HG03469 (cell line): Measurements from ENCODE around the gene NOC4L.
"Not testable (repeated sequence)": the region's sequence is repeated elsewhere in the genome, so short reads cannot be mapped to it uniquely, and the experiment has no call there.

Experiments used
- ATAC-seq: cut with Tn5 transposase; IDR thresholded peaks from one replicate; pipeline ENCODE4 v1.9.1; 2021; ENCODE audit warnings: mild to moderate bottlenecking, moderate library complexity, moderate number of reproducible peaks; ENCODE audit not compliant: unreplicated experiment

NOC4L gene

GRCh38 chr12:132142679-132143335 lies 1.4 kb upstream of the NOC4L start:
- no peak for ATAC-seq

- peak; percentile 19 for ATAC-seq
These were observed 753 bp upstream of the NOC4L start for GRCh38 chr12:132143336-132144071.

- no peak for ATAC-seq
These were observed 532 bp downstream of the NOC4L start for GRCh38 chr12:132144810-132145168.

GRCh38 chr12:132145334-132145733 lies 1.1 kb downstream of the NOC4L start:
- ATAC-seq: no peak

GRCh38 chr12:132146098-132146497 lies 1.8 kb downstream of the NOC4L start:
- no peak for ATAC-seq

- no peak for ATAC-seq
These were observed 2.6 kb downstream of the NOC4L start for GRCh38 chr12:132146772-132147422.

GRCh38 chr12:132147423-132148367 lies 3.4 kb downstream of the NOC4L start:
- ATAC-seq: no peak

GRCh38 chr12:132148368-132149045 lies 4.2 kb downstream of the NOC4L start:
- ATAC-seq: no peak

GRCh38 chr12:132149526-132149925 lies 5.3 kb downstream of the NOC4L start:
- not testable (repeated sequence) for ATAC-seq

GRCh38 chr12:132150780-132151144 lies 6.5 kb downstream of the NOC4L start:
- no peak for ATAC-seq

- no peak for ATAC-seq
These were observed 7.0 kb downstream of the NOC4L start for GRCh38 chr12:132151145-132151765.

- no peak for ATAC-seq
These were observed 7.6 kb downstream of the NOC4L start for GRCh38 chr12:132151766-132152410.

- ATAC-seq: no peak
These were observed 8.2 kb downstream of the NOC4L start for GRCh38 chr12:132152411-132152821.

GRCh38 chr12:132152953-132153352 lies 8.7 kb downstream of the NOC4L start:
- no peak for ATAC-seq

GRCh38 chr12:132153501-132154340 lies 9.5 kb downstream of the NOC4L start:
- ATAC-seq: no peak

GRCh38 chr12:132154341-132154761 lies 10.1 kb downstream of the NOC4L start:
- ATAC-seq: no peak

GRCh38 chr12:132154941-132155770 lies 10.9 kb downstream of the NOC4L start:
- no peak for ATAC-seq
